HUES64 (cell line): ENCODE data around the gene TFEB.

Experiments
- H3K27ac ChIP-seq: 2 replicates; pipeline ENCODE4 v1.7.0; 2013; ENCODE audit warnings: low read depth, low read length, inconsistent platforms
- H3K27me3 ChIP-seq: 2 replicates; pipeline ENCODE4 v1.6.1; 2013; ENCODE audit warnings: mild to moderate bottlenecking, low read length; ENCODE audit not compliant: insufficient read depth
- H3K36me3 ChIP-seq: 2 replicates; pipeline ENCODE4 v1.6.1; 2013; ENCODE audit warnings: mild to moderate bottlenecking, low read length; ENCODE audit not compliant: insufficient read depth
- H3K4me1 ChIP-seq: 2 replicates; pipeline ENCODE4 v1.6.1; 2013; ENCODE audit warnings: mild to moderate bottlenecking, low read length, moderate library complexity; ENCODE audit not compliant: insufficient read depth
- H3K4me3 ChIP-seq: 2 replicates; pipeline ENCODE4 v1.5.1; 2013; ENCODE audit warnings: mild to moderate bottlenecking, low read length, moderate library complexity
- H3K9ac ChIP-seq: 2 replicates; pipeline ENCODE4 v1.6.1; 2013; ENCODE audit warnings: mild to moderate bottlenecking, low read depth, low read length
- H3K9me3 ChIP-seq: 2 replicates; pipeline ENCODE4 v1.6.1; 2013; ENCODE audit warnings: low read depth, low read length; ENCODE audit not compliant: insufficient read depth
- WGBS: fragments of 150-250, 120-280 bp; methylation state at CpG from one replicate; pipeline ENCODE4 v1.1.7; 2013; ENCODE audit warnings: missing lambda C conversion rate; 5-methylcytosine and 5-hydroxymethylcytosine counted together

The TFEB gene

GRCh38 chr6:41682497-41683272 is 52.7 kb downstream of the TFEB start:
- peaks cover 7% of the 10 kb centered on the region for H3K27me3 ChIP-seq
- H3K27ac ChIP-seq, result no peak overlapping the region
- 76% methylated on average over 31 of the region's 31 CpGs for WGBS
- H3K4me1 ChIP-seq, result peaks cover 16% of the 10 kb centered on the region
- no peaks in the 10 kb centered on the region for H3K36me3 ChIP-seq
- peak overlapping the region; percentile 33; the same call in 1 of the 2 replicates for H3K4me3 ChIP-seq
- 0 out of 2 replicates have a peak overlapping the region, but pooled peaks have one; percentile 4 for H3K9ac ChIP-seq
- no peaks in the 10 kb centered on the region for H3K9me3 ChIP-seq

- H3K36me3 ChIP-seq, result no peaks in the 10 kb centered on the region
- H3K9me3 ChIP-seq, result no peaks in the 10 kb centered on the region
- H3K9ac ChIP-seq, result no peak overlapping the region
- H3K27ac ChIP-seq, result no peak overlapping the region
- H3K4me1 ChIP-seq, result peaks cover 15% of the 10 kb centered on the region
- WGBS, result 8% methylated on average over 8 of the region's 9 CpGs
- no peak overlapping the region for H3K4me3 ChIP-seq
- H3K27me3 ChIP-seq, result peaks cover 13% of the 10 kb centered on the region
Observed at GRCh38 chr6:41682056-41682477, 53.3 kb downstream of the TFEB start.

- Histone ChIP-seq H3K4me1 (peaks cover 15% of the 10 kb centered on the region; the same call in 1 of the 2 replicates), H3K27me3 (peaks cover 13% of the 10 kb centered on the region), H3K36me3 (no peaks in the 10 kb centered on the region), H3K4me3 (no peak overlapping the region), H3K9me3 (no peaks in the 10 kb centered on the region), H3K27ac (no peak overlapping the region), H3K9ac (no peak overlapping the region)
- WGBS, result 69% methylated on average over 11 of the region's 11 CpGs
Observed at GRCh38 chr6:41680182-41680965, 55.0 kb downstream of the TFEB start.

GRCh38 chr6:41679696-41680095 is 55.7 kb downstream of the TFEB start:
- 95% methylated on average over 6 of the region's 9 CpGs for WGBS
- peaks cover 13% of the 10 kb centered on the region for H3K27me3 ChIP-seq
- no peak overlapping the region for H3K27ac ChIP-seq
- H3K4me3 ChIP-seq, result no peak overlapping the region
- no peaks in the 10 kb centered on the region for H3K9me3 ChIP-seq
- peaks cover 15% of the 10 kb centered on the region; the same call in 1 of the 2 replicates for H3K4me1 ChIP-seq
- no peak overlapping the region for H3K9ac ChIP-seq
- no peaks in the 10 kb centered on the region for H3K36me3 ChIP-seq

- 85% methylated on average over 8 of the region's 8 CpGs for WGBS
- Histone ChIP-seq H3K4me3 (no peak overlapping the region), H3K27me3 (peaks cover 13% of the 10 kb centered on the region), H3K9ac (no peak overlapping the region), H3K36me3 (no peaks in the 10 kb centered on the region), H3K9me3 (no peaks in the 10 kb centered on the region), H3K4me1 (peaks cover 12% of the 10 kb centered on the region; the same call in 1 of the 2 replicates), H3K27ac (no peak overlapping the region)
Observed at GRCh38 chr6:41678511-41679084, 56.8 kb downstream of the TFEB start.

- peaks cover 10% of the 10 kb centered on the region for H3K27me3 ChIP-seq
- 37% methylated on average over 25 of the region's 25 CpGs for WGBS
- no peak overlapping the region for H3K9ac ChIP-seq
Observed at GRCh38 chr6:41677124-41677921, 58.1 kb downstream of the TFEB start.

GRCh38 chr6:41676431-41676830 is 59.0 kb downstream of the TFEB start:
- Histone ChIP-seq H3K36me3 (no peaks in the 10 kb centered on the region), H3K4me3 (no peak overlapping the region), H3K9me3 (no peaks in the 10 kb centered on the region), H3K27ac (no peak overlapping the region), H3K9ac (no peak overlapping the region), H3K4me1 (peaks cover 10% of the 10 kb centered on the region; the same call in 1 of the 2 replicates), H3K27me3 (peaks cover 10% of the 10 kb centered on the region)
- WGBS, result 85% methylated on average over 4 of the region's 5 CpGs

More at GRCh38 chr6:41677124-41677921, 58.1 kb downstream of the TFEB start:
- H3K9me3 ChIP-seq, result no peaks in the 10 kb centered on the region
- peak overlapping the region; percentile 25; the same call in 1 of the 2 replicates for H3K4me3 ChIP-seq
- H3K36me3 ChIP-seq, result no peaks in the 10 kb centered on the region
- H3K27ac ChIP-seq, result no peak overlapping the region
- H3K4me1 ChIP-seq, result peaks cover 12% of the 10 kb centered on the region; the same call in 1 of the 2 replicates

- Histone ChIP-seq H3K36me3 (no peaks in the 10 kb centered on the region), H3K9me3 (no peaks in the 10 kb centered on the region), H3K27ac (no peak overlapping the region), H3K4me1 (peaks cover 10% of the 10 kb centered on the region; the same call in 1 of the 2 replicates), H3K4me3 (no peak overlapping the region), H3K27me3 (peaks cover 10% of the 10 kb centered on the region), H3K9ac (no peak overlapping the region)
- WGBS, result 94% methylated on average over 4 of the region's 6 CpGs
Observed at GRCh38 chr6:41675992-41676391, 59.4 kb downstream of the TFEB start.

GRCh38 chr6:41675176-41675775 is 60.1 kb downstream of the TFEB start:
- Histone ChIP-seq H3K27ac (no peak overlapping the region), H3K27me3 (peaks cover 10% of the 10 kb centered on the region), H3K36me3 (no peaks in the 10 kb centered on the region), H3K9me3 (no peaks in the 10 kb centered on the region), H3K4me1 (peaks cover 5% of the 10 kb centered on the region; the same call in 1 of the 2 replicates), H3K4me3 (no peak overlapping the region), H3K9ac (no peak overlapping the region)
- 81% methylated on average over 6 of the region's 6 CpGs for WGBS
